Tibial nerve (tissue), 4 donors: ENCODE results near the gene MAOB. TPM values are rescaled to one million over a fixed set of nuclear protein-coding genes. Genes with fewer than 3 reads are reported as not detected.
A peak's percentile ranks its signal among the peaks of the same experiment; 100 is the strongest.

ENCODE experiments used
- DNase-seq, 2 donors: peaks; one replicate each; pipeline ENCODE4 v3.0.0-alpha.2; 2019; ENCODE audit warnings: low spot score in 2 of 2
- H3K27ac ChIP-seq, 4 donors: fragments of 200-600 bp; sonication (generic) in 3 of 4; one replicate each; pipeline ENCODE4 v1.5.1; 2017 to 2019; ENCODE audit warnings: mild to moderate bottlenecking in 1 of 4
- H3K27me3 ChIP-seq, 2 donors: fragments of 200-600 bp; sonication (generic) in 1 of 2; one replicate each; pipeline versions ENCODE4 v1.5.1 to v1.6.0; 2017 to 2019
- H3K36me3 ChIP-seq, 3 donors: fragments of 200-600 bp; sonication (generic); one replicate each; pipeline ENCODE4 v1.5.1; 2018 to 2019
- H3K4me1 ChIP-seq, 4 donors: fragments of 200-600 bp; sonication (generic) in 3 of 4; one replicate each; pipeline ENCODE4 v1.5.1; 2017 to 2019
- H3K4me3 ChIP-seq, 4 donors: fragments of 200-600 bp; sonication (generic) in 3 of 4; one replicate each; pipeline ENCODE4 v1.5.1; 2017 to 2019; ENCODE audit warnings: mild to moderate bottlenecking in 1 of 4, moderate library complexity in 1 of 4
- H3K9me3 ChIP-seq, 4 donors: fragments of 200-600 bp; sonication (generic) in 3 of 4; one replicate each; pipeline ENCODE4 v1.5.1; 2017 to 2019
- EP300 ChIP-seq, 2 donors: sonication (generic); formaldehyde crosslinking; IDR thresholded peaks; one replicate each; pipeline ENCODE4 v1.6.1; 2017; ENCODE audit warnings: antibody characterized with exemption in 2 of 2, mild to moderate bottlenecking in 1 of 2
- POLR2A ChIP-seq, 2 donors: fragments of 450-650 bp; IDR thresholded peaks; one replicate each; pipeline ENCODE4 v1.6.1; 2017; ENCODE audit warnings: antibody characterized with exemption in 2 of 2, mild to moderate bottlenecking in 2 of 2, moderate library complexity in 2 of 2
- WGBS, 2 donors: methylation state at CpG; one replicate each; pipeline ENCODE4 v1.1.5; 2018; 5-methylcytosine and 5-hydroxymethylcytosine counted together
- total RNA-seq, 4 donors: library from RNA; depleted of rRNA; stranded (reverse); fragments of >200 nt; gene quantifications; one replicate each; pipeline ENCODE4 v1.1.0, GENCODE V29; 2016
- TF ChIP-seq, protein P1 (sequence below), 5 experiments: fragments of 200-600 bp in 3 of 5; fragments of 450-650 bp in 2 of 5; sonication (generic) in 3 of 5; IDR thresholded peaks; one replicate each; pipeline ENCODE4 v1.5.1; 2016 to 2019; ENCODE audit warnings: antibody characterized with exemption in 5 of 5, mild to moderate bottlenecking in 3 of 5, moderate library complexity in 2 of 5

Gene MAOB
- total RNA-seq, 4 donors from 2014 or later = 8.8 to 35.1 (median 22.8) TPM

DNA sequence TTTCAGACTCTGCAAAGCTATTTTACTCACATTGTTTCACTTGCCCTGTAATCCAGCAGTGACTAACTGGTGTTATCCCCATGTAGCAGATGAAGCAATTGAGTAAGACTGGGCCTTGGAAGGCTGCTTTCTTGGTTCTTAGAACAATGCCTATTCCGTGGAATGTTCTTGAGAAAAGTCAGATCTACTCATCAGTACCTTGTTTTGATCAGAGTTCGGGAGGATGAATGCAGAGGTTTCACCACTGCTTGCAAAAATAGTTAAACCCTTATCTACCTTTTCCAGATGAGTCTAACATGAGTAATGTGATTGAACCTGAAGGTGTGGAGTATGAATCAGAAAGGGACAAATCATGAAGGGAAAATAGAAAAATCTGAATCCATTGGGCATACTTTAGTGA, 1.8 kb downstream of the MAOB start:
- peak overlapping the region in 1 of 4 donors; percentile 10 for H3K27ac ChIP-seq
- WGBS, 2 donors = 40 to 57% methylated on average over 1 to 2 of the region's 2 CpGs
- H3K4me3 ChIP-seq = no peak overlapping the region
- DNase-seq = no peak
- TF ChIP-seq EP300 (IDR thresholded peaks at IDR 0.05) = no peak
- TF ChIP-seq, protein P1, sequence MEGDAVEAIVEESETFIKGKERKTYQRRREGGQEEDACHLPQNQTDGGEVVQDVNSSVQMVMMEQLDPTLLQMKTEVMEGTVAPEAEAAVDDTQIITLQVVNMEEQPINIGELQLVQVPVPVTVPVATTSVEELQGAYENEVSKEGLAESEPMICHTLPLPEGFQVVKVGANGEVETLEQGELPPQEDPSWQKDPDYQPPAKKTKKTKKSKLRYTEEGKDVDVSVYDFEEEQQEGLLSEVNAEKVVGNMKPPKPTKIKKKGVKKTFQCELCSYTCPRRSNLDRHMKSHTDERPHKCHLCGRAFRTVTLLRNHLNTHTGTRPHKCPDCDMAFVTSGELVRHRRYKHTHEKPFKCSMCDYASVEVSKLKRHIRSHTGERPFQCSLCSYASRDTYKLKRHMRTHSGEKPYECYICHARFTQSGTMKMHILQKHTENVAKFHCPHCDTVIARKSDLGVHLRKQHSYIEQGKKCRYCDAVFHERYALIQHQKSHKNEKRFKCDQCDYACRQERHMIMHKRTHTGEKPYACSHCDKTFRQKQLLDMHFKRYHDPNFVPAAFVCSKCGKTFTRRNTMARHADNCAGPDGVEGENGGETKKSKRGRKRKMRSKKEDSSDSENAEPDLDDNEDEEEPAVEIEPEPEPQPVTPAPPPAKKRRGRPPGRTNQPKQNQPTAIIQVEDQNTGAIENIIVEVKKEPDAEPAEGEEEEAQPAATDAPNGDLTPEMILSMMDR (IDR thresholded peaks at IDR 0.05) = no peak
- TF ChIP-seq POLR2A (IDR thresholded peaks at IDR 0.05) = no peak
- peaks cover 0 to 11% of the 10 kb centered on the region in 2 donors for H3K27me3 ChIP-seq
- H3K36me3 ChIP-seq = no peaks in the 10 kb centered on the region
- H3K4me1 ChIP-seq = no peaks in the 10 kb centered on the region
- no peaks in the 10 kb centered on the region for H3K9me3 ChIP-seq

DNA sequence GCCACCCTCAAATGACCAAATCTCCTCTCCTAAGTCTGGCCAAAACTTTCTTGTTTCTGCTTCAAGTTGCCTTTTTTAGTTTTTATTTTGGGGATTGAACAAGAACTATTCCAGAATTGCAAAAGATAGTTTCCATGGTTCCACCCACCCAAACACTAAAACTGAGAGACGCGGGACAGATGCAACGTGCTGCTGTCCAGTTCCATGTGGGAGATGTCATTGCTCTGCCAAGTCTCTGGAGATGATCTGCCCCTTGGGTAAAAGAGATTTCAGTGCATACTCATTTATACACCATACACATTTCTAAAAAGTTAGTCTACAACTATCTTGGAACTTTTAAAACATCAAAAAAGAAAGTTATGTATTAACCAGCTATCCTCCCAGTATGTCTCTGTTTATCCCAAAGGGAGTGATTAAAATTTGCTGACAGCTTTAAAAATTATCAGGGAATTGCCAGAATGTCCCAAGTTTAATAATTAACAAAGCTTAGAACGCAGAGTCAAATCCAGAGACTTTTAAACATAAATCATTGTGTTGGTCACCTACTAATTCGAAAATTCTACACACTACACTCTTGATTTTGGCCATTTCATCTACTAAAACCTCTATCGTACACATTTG, 3.2 kb downstream of the MAOB start:
- H3K36me3 ChIP-seq = no peaks in the 10 kb centered on the region
- H3K9me3 ChIP-seq = no peaks in the 10 kb centered on the region
- WGBS, 2 donors = 49 to 59% methylated on average over 6 of the region's 6 CpGs
- H3K4me1 ChIP-seq = no peaks in the 10 kb centered on the region
- DNase-seq = no peak
- TF ChIP-seq EP300 (IDR thresholded peaks at IDR 0.05) (no peak), POLR2A (IDR thresholded peaks at IDR 0.05) (no peak)
- TF ChIP-seq, protein P1 (IDR thresholded peaks at IDR 0.05) = no peak
- peak overlapping the region in 2 of 4 donors; percentile 10 to 15 for H3K27ac ChIP-seq
- H3K27me3 ChIP-seq = peaks cover 0 to 11% of the 10 kb centered on the region in 2 donors
- no peak overlapping the region for H3K4me3 ChIP-seq

DNA sequence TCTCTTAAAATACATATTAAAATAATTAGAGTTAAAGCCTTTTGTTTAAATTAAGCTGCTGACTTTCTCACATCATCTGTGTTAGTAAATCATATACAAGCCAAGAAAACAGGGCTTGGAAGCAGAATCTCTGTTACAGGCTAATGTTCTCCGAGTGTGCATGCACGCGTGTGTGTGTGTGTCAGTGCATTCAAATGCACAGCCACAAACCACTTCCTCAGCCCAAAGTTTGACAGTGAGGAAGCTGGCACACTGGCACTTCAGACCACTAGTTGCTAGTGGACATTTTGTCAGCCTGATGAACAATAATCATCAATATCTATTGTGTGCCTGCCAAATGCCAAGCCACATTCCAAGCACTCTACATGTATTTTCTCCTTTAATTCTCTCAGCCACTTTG, 5.6 kb downstream of the MAOB start:
- Histone ChIP-seq H3K36me3 (no peaks in the 10 kb centered on the region), H3K4me3 (no peak overlapping the region), H3K27ac (no peak overlapping the region), H3K27me3 (peaks cover 0 to 11% of the 10 kb centered on the region in 2 donors), H3K4me1 (no peaks in the 10 kb centered on the region), H3K9me3 (peaks cover 0 to 5% (median 2%) of the 10 kb centered on the region in 4 donors)
- DNase-seq = no peak
- 44 to 70% methylated on average over 3 of the region's 3 CpGs for WGBS, 2 donors
- TF ChIP-seq POLR2A (IDR thresholded peaks at IDR 0.05) (no peak), EP300 (IDR thresholded peaks at IDR 0.05) (no peak)
- TF ChIP-seq, protein P1 (IDR thresholded peaks at IDR 0.05) = no peak

DNA sequence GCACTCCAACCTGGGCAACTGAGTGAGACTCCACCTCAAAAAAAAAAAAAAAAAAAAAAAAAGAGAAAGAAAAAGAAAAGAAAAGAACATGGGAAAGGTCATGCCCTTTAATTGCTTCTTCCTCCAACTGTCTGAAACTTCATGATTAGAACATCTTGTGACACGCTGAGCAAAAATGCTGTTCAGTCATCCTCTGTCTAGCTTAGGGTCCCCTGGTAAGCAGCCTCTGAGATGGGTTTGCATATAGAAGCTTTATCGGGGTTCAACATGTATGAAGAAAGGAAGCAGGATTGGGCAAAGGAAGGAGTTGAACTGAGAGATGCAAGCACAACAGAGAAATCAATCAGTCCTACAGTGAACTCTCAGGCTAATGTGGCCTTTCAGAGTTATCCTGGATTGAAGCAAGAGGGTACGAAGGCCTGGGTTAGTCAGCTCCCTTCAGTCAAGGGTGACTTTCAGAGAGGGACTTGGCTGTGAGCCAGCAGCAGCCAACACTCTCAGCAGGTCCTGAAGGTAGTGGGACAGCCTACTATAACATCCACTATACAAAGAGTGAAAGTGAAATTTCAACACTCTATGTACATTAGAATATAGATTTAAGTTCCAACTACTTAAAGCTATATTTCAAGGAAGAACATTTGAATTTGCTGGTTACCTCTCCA, 11.4 kb downstream of the MAOB start:
- Histone ChIP-seq H3K4me1 (peaks cover 0 to 12% (median 0%) of the 10 kb centered on the region in 4 donors), H3K9me3 (peaks cover 0 to 5% (median 2%) of the 10 kb centered on the region in 4 donors), H3K36me3 (no peaks in the 10 kb centered on the region), H3K27ac (no peak overlapping the region), H3K4me3 (no peak overlapping the region), H3K27me3 (no peaks in the 10 kb centered on the region)
- 79 to 91% methylated on average over 3 of the region's 3 CpGs for WGBS, 2 donors
- DNase-seq = no peak
- TF ChIP-seq, protein P1 (IDR thresholded peaks at IDR 0.05) = no peak
- no peak for TF ChIP-seq EP300 (IDR thresholded peaks at IDR 0.05)

DNA sequence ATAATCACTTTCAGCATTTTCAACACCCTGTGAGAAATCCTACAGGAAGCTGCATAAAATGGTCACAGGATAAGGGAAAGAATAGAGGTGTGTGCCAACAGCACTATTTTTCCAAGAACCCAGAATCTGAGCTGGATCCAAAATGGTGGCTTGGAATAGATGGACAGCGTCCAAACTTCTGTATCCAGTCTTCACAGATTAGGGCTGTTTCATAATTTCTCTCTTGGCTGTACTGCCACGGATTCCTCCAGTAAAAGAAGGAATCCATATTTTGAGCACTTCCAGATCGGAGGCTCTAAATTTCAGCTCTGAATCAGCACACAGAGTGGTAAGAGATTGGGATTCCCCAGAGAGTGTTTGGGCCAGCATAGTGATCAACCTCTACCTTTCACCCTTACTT, 12.2 kb downstream of the MAOB start:
- H3K4me1 ChIP-seq = peaks cover 0 to 12% (median 0%) of the 10 kb centered on the region in 4 donors
- no peak overlapping the region for H3K27ac ChIP-seq
- TF ChIP-seq POLR2A (IDR thresholded peaks at IDR 0.05) (no peak), EP300 (IDR thresholded peaks at IDR 0.05) (no peak)
- TF ChIP-seq, protein P1 (IDR thresholded peaks at IDR 0.05) = no peak
- peaks cover 0 to 5% (median 2%) of the 10 kb centered on the region in 4 donors for H3K9me3 ChIP-seq
- no peak for DNase-seq
- H3K36me3 ChIP-seq = no peaks in the 10 kb centered on the region
- no peaks in the 10 kb centered on the region for H3K27me3 ChIP-seq
- WGBS, 2 donors = 69 to 97% methylated on average over 3 of the region's 3 CpGs
- no peak overlapping the region for H3K4me3 ChIP-seq
